ENCODE data around the gene CGB7. TPM values are rescaled to one million over a fixed set of nuclear protein-coding genes. Genes with fewer than 3 reads are reported as not detected.
A peak's percentile ranks its signal among the peaks of the same experiment; 100 is the strongest.

The CGB7 gene
- total RNA-seq (2021) (not detected in 2 replicates), Bru-seq, nascent RNA (not detected), BruChase-seq, experiment 1, labeled RNA remaining after a 2-hour chase (not detected), BruChase-seq, experiment 2, labeled RNA remaining after a 6-hour chase (not detected)
- long read RNA-seq, result 0 reads

GRCh38 chr19:49057636-49058234 is at the start of gene CGB7:
Gene CGB7, minus strand, starts transcription at chr19:49057749. Its CDS starts 2,374 bp downstream, at chr19:49055375.
- H3K27ac ChIP-seq (ENCODE audit: low read depth, low read length, poor library complexity, severe bottlenecking), result no peak within 1 kb of the TSS
- intact Hi-C loops (cut with micrococcal nuclease; ENCODE audit: unreplicated experiment), result no loop called here
- POLR2A ChIA-PET (ENCODE audit: low non-redundant PET), result interaction anchor here (0.5 kb wide), 1 partner anchor 173 kb away, joined by 8 read pairs; no protein-coding TSS in a partner anchor

GRCh38 chr19:49106648-49107135 is 49.1 kb upstream of the CGB7 start:
- peaks cover 25% of the 10 kb centered on the region for H3K4me1 ChIP-seq (ENCODE audit: insufficient read depth, low read length, poor library complexity, severe bottlenecking)
- H3K27me3 ChIP-seq (replicated peaks; ENCODE audit: insufficient read depth, low read depth, low read length, poor library complexity), result no peaks in the 10 kb centered on the region
- POLR2A ChIA-PET (ENCODE audit: low non-redundant PET), result interaction anchor here (0.6 kb wide), 1 partner anchor 305 kb away, joined by 4 read pairs; no protein-coding TSS in a partner anchor
- peak; percentile 96 for TF ChIP-seq CTCF (conservative IDR thresholded peaks at IDR 0.05; ENCODE audit: low read depth, low read length)
- no peak for TF ChIP-seq EZH2 (IDR thresholded peaks at IDR 0.05; ENCODE audit: borderline replicate concordance, low read depth, low read length, poor library complexity, severe bottlenecking)
- DNase-seq (ENCODE audit: low spot score), result peak; percentile 78
- no peak overlapping the region for H3K4me3 ChIP-seq (ENCODE audit: low read depth, low read length, poor library complexity, severe bottlenecking)
- peaks cover 79% of the 10 kb centered on the region for H3K36me3 ChIP-seq (ENCODE audit: insufficient read depth, low read length, poor library complexity, severe bottlenecking)
- intact Hi-C loops (cut with micrococcal nuclease; ENCODE audit: unreplicated experiment), result no loop called here
- H3K9me3 ChIP-seq (ENCODE audit: low read depth, low read length, poor library complexity, severe bottlenecking), result no peaks in the 10 kb centered on the region
- BruUV-seq (replicated peaks), result no TSS peak
- CTCF ChIA-PET, result interaction anchor here (0.6 to 1.9 kb wide), 4 partner anchors 8 to 409 kb away, joined by 3 to 21 read pairs (median 8); no protein-coding TSS in a partner anchor
- no peak overlapping the region for H3K27ac ChIP-seq (ENCODE audit: low read depth, low read length, poor library complexity, severe bottlenecking)

More at GRCh38 chr19:49057636-49058234, at the start of gene CGB7:
- no peak for TF ChIP-seq EZH2 (IDR thresholded peaks at IDR 0.05; ENCODE audit: borderline replicate concordance, low read depth, low read length, poor library complexity, severe bottlenecking)
- TF ChIP-seq CTCF (conservative IDR thresholded peaks at IDR 0.05; ENCODE audit: low read depth, low read length), result no peak
- CTCF ChIA-PET, result no interaction called here
- Histone ChIP-seq H3K27me3 (replicated peaks; ENCODE audit: insufficient read depth, low read depth, low read length, poor library complexity) (no peaks in the 10 kb centered on the region), H3K4me1 (ENCODE audit: insufficient read depth, low read length, poor library complexity, severe bottlenecking) (peaks cover 7% of the 10 kb centered on the region), H3K9me3 (ENCODE audit: low read depth, low read length, poor library complexity, severe bottlenecking) (no peaks in the 10 kb centered on the region), H3K4me3 (ENCODE audit: low read depth, low read length, poor library complexity, severe bottlenecking) (peak within 1 kb of the TSS; percentile 55), H3K36me3 (ENCODE audit: insufficient read depth, low read length, poor library complexity, severe bottlenecking) (no peaks in the 10 kb centered on the region)
- peak; percentile 50 for DNase-seq (ENCODE audit: low spot score)
- BruUV-seq (replicated peaks), result no TSS peak

GRCh38 chr19:49104229-49104864 is 46.8 kb upstream of the CGB7 start:
- no peak for DNase-seq (ENCODE audit: low spot score)
- intact Hi-C loops (cut with micrococcal nuclease; ENCODE audit: unreplicated experiment), result no loop called here
- H3K27ac ChIP-seq (ENCODE audit: low read depth, low read length, poor library complexity, severe bottlenecking), result peak overlapping the region; percentile 71
- no peaks in the 10 kb centered on the region for H3K27me3 ChIP-seq (replicated peaks; ENCODE audit: insufficient read depth, low read depth, low read length, poor library complexity)
- no peaks in the 10 kb centered on the region for H3K9me3 ChIP-seq (ENCODE audit: low read depth, low read length, poor library complexity, severe bottlenecking)
- peaks cover 25% of the 10 kb centered on the region for H3K4me1 ChIP-seq (ENCODE audit: insufficient read depth, low read length, poor library complexity, severe bottlenecking)
- no TSS peak for BruUV-seq (replicated peaks)
- TF ChIP-seq CTCF (conservative IDR thresholded peaks at IDR 0.05; ENCODE audit: low read depth, low read length) (no peak), EZH2 (IDR thresholded peaks at IDR 0.05; ENCODE audit: borderline replicate concordance, low read depth, low read length, poor library complexity, severe bottlenecking) (no peak)
- peaks cover 94% of the 10 kb centered on the region for H3K36me3 ChIP-seq (ENCODE audit: insufficient read depth, low read length, poor library complexity, severe bottlenecking)
- H3K4me3 ChIP-seq (ENCODE audit: low read depth, low read length, poor library complexity, severe bottlenecking), result no peak overlapping the region
- ChIA-PET POLR2A (ENCODE audit: low non-redundant PET) (no interaction called here), CTCF (interaction anchor here (0.6 kb wide), 1 partner anchor 100 kb away, joined by 10 read pairs; no protein-coding TSS in a partner anchor)

All from A673 (cell line).